ENCODE measurements around the gene SYNRG.
"Not testable (repeated sequence)": the region's sequence is repeated elsewhere in the genome, so short reads cannot be mapped to it uniquely, and the experiment has no call there.

Gene SYNRG

DNA sequence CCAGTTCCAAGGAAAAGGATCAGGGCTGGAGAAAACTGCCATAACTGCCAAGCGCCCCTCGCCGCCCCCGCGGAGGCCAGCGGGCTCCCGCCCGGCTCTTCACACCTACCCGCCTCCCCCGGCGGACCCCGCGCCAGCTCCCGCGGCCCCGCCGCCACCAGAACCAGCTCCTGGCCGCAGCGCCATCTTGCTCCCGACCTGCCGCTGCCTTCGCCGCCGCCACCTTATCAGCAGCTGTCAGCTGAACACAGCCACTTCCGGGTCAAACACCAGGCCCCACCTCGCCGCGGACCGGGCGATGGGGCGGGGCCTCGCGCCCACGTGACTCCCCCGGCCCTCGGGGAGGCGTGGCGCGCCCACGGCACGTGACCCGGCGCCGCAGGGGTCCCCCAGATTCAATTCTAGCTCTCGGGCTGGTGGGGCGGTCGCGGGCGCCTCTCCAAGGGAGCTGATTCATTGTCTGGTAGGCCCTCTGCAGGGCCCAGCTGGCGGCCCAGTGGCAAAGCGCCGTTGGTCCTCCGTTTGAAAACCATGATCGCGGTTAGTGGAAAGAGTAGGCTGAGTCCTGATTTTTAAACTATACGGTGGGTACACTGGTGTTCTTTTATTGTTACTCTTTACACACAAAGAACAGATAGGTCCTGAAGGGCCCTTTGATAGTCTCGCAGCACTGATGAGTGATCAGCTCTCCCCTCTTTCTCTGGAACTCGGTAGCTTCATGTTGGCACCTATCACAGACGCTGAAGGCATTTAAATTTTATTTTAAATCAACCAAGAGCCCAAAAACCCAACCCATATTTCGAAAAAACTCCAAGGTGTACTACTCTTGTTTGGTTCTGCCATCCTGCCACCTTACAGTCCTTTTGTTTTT, at the start of gene SYNRG:
Gene SYNRG, minus strand, starts transcription at position 249 of the 871 bp plus-strand sequence. Its CDS starts 63 bp downstream, at position 186.
- peak; percentile 95 for DNase-seq

GRCh38 chr17:37657202-37657601, 48.0 kb upstream of the SYNRG start:
- no peak for DNase-seq

DNA sequence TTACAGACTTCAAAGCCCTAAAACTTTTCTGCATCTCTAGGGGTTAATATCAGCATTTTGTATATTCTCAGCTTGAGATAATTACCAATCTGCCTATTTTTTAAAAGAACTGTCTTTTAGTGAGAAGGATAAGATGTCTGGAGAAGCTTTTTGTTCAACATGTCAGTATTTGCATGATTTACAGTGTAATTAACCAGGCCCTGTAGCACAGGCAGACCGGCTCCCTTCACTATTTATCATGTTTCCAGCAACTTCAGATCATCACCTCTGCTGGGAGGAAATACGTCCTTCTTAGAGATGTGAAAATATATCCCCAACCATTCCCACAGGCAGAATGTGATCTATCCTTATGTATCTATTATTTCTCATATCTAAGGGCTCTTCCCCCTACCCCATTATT, 42.6 kb upstream of the SYNRG start:
- no peak for DNase-seq

DNA sequence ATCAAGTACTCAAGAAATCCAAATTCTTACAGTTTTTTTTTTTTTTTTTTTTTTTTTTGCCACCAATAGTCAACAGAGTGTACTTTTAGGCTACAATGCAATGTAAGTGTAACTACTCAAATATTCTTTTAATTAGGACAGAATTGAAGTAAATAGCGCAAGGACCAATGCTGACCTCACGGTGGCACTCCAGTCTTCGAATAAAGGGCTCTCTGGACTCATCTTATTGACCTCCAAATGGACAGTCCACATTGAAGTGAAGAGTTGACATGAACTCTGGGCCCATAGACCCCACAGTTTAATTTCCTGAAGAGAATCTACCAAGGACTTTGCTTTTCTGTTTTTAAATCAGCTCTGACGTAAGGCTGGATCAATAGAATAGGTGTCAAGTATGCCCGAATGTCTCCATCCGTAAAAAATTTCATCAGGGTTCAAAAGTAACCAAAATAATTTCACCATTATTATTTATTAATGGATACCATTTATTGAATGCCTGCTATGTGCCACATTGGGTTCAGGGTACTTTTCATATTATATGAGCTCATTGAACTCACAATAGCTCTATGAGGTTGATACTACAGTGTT, 41.3 kb upstream of the SYNRG start:
- DNase-seq = no peak

DNA sequence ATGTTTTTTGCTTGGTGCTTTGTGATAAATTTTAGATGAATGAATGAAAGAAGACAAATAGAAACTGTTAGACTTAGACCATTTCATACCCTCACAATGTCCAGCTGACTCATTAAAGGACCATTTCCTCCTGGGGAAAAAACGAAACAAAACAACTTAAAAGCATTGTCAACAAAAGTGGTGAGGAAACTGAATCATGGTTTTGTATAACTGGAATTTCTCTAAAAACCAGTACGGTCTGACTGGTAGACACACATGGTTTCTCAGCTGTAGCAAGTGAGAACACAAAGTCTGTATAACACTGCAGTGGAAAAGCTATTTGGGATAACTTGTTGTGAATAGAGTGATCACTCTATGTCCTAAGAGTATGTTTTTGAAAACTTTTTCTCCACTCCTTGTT, 39.3 kb upstream of the SYNRG start:
- DNase-seq = no peak

- DNase-seq = no peak
These were observed 38.6 kb upstream of the SYNRG start for GRCh38 chr17:37647856-37648255.

GRCh38 chr17:37643869-37644268, 34.7 kb upstream of the SYNRG start:
- DNase-seq = no peak

- DNase-seq = peak; percentile 77
These were observed 34.0 kb upstream of the SYNRG start, which contains the start of gene DDX52 for GRCh38 chr17:37643118-37643766. DDX52 (minus strand) TSS chr17:37643446; CDS start chr17:37643420, 26 bp downstream.

- DNase-seq = no peak
These were observed 33.5 kb upstream of the SYNRG start for GRCh38 chr17:37642681-37643080.

DNA sequence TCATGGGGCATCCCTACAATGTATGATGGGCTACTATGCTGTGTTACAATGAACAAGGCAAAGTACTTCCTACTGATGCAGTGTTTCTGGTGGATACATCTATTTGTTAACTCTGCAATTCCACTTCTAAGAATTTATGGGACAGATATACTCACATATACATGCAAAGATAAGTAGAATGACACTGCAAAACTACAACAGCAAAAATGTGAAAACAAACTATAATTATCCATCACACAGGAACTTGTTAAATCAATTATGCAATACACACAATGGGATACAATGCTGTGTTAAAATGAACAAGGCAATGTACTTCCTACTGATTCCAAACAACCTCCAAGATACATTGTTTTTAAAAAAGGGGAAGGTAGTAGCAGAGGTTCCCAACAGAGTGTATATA, 30.8 kb upstream of the SYNRG start:
- no peak for DNase-seq

DNA sequence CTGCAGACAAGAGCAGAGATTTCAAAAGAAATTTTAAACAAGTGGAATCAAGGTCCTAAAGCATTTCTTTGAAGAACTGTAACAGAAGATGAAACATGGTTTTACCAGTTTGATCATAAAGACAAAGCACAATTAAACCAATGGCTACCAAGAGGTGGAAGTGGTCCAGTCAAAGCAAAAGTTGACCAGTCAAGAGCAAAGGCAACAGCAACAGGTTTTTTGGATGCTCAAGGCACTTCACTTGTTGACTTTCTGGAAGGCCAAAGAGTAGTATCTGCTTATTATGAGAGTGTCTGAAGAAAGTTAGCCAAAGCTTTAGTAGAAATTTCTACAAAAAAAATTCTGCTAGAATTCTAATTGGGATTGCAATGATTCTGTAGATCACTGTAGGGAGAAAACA, 28.7 kb upstream of the SYNRG start:
- DNase-seq = no peak

GRCh38 chr17:37616430-37616829, 7.2 kb upstream of the SYNRG start:
- DNase-seq = not testable (repeated sequence)

DNA sequence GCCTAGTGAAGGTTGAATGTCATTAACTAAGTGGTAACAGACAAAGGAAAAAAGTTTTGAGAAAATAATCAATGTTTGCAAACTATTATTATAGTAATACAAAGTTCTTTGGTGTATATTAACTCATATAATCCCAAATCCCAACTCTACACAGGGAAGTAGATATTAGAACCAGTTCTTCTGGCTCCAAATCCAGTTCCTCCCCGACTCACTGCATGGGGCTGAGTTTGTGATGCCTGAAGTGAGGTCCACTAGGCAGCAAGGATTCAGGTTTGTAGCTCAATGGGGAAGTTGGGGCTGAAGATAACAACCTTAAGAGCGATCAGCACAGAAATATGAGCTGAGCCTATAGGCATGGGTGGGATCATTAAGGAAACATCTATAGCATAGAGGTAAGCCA, 5.6 kb upstream of the SYNRG start:
- DNase-seq = no peak

DNA sequence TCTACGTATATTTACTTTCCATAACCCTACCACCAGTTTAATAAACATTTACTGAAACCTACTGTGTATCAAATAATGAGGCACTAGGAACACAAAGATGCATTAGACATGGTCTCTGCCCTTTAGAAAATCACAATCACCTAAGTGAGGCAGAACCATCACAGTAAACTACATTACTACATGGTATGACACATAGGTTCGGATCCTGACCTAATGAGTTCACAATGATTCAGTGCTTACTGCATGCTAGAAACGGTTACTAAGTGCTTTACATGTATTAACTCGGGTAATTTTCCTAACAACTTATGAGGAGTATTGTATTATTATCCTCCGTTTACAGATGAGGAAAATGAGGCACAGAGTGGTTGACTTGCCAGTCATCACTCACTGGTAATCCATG, 5.2 kb upstream of the SYNRG start:
- DNase-seq = no peak

DNA sequence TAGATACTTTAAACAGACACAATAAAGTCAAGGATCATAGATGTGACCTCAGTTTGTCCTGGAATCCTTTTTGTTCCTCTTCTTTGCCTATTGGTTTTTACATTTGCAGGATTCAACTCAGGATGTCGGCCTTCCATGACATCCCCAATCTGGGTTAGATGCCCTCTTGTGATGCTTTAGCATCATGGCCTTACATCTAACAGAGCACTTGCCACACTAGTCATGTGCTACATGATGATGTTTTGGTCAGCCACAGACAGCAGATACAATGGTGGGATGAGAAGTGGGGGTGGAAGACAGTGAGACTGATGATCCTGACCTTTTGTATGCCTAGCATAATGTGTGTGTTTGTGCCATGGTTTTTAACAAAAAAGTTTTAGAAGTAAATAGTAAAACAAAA, 1.8 kb upstream of the SYNRG start:
- no peak for DNase-seq

GRCh38 chr17:37610041-37610420, 813 bp upstream of the SYNRG start:
- not testable (repeated sequence) for DNase-seq

DNA sequence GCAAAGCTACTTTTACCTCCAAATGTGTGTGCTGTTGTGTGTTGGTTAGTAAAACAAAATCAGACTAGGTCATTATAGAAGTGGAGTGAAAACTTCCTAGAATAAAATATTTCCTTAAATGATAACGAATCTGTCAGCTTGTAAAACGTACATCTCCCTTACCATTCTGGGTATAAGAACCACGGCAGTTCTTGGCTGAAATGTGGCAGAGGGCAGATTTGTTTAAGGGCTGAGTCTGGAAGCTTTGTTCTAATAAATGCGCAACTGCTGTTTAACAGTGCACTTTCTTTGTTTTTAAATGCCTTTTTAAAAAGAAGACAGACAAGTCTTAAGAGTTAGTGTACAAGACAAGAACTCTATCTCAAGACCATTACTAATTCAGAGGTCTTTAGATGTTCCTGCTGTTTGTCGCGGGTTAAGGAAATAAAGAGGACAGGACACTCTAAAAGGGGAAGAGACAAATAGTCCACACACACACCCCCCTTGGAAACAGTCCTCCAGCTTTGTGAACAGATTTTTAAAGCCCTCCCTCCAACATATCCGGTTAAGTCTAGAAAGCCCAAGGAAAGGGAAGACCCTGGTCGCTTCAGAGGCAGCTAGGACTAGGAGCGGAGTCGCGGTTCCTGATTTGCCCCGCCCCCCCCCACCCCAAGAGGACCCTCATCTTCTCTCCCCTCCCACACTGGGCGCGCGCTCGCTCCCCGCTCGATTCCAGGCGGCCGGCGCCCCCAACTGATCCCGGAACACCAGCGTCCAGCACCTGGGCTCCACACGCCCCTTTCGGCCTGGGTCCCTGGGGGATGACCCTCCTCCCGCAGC, 658 bp downstream of the SYNRG start:
- peak; percentile 20 for DNase-seq

DNA sequence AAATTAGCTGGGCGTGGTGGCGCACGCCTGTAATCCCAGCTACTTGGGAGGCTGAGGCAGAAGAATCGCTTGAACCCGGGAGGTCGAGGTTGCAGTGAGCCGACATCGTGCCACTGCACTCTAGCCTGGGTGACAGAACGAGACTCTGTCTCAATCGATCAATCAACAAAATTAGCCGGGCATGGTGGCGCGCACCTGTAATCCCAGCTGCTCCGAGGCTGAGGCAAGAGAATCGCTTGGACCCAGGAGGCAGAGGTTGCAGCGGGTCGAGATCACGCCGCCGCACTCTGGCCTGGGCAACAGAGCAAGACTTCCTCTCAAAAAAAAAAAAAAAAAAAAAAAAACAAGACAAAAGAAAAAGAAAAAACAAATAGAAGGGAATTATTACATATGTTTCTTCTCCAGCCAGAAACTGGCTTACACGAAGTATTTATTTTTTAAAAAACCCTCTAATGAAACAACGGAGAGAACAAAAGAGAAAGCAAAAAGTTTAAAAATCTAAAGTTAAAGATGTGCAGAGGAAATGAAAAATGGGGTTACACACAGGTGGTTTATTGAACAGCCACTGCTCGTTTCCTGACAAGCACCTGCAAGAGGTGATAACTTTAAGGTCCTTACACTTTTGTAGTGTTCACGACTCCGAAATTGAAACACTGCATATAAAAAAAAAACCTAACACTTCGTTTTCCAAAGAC, 1.4 kb downstream of the SYNRG start:
- DNase-seq = no peak

GRCh38 chr17:37605813-37606505, 3.3 kb downstream of the SYNRG start:
- peak; percentile 10 for DNase-seq

DNA sequence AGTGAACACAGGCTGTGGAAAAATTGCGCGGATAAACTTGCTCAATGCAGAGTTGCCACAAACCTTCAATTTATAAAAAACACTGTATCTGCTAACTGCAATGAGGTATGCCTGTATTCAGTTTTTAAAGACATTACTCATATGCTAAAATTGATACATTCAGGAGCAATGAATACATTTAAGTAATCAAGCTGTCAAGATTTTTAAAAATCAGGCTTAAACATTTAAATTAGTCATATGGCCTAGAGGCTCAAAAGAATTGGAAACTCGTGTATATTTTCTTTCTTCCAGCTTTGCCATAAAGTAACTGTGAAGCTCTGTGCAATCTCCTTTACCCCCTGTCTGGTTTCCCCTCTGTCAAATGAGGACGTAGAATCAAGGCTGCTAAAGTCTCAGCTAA, 4.1 kb downstream of the SYNRG start:
- no peak for DNase-seq

- no peak for DNase-seq
These were observed 4.7 kb downstream of the SYNRG start for GRCh38 chr17:37604556-37604955.

DNA sequence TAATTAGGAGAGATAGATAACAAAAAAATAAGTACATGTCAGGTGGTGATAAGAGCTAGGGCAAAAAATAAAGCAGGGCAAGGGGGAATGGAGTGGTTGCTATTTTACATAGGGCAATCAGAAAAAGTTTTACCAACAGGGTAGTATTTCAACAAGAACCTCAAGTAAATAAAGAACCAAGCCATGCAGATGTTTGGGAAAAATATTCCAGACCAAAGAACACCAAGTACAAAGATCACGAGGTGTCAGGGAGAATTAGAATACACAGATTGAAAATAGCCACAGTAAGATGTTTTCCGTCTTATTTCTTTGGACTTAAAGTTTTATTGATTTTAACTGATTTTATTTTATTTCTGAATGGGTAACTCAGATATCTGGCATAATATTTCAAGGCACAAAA, 11.1 kb downstream of the SYNRG start:
- no peak for DNase-seq
